Peyer's patch (tissue), 4 donors: Measurements from ENCODE around the gene POU6F2.

Experiments used
- CTCF ChIP-seq, 6 experiments: fragments of 450-650 bp in 4 of 6; fragments of 200-600 bp in 2 of 6; sonication (generic) in 1 of 6; IDR thresholded peaks; one replicate each; pipeline ENCODE4 v1.5.1; 2017 to 2019; ENCODE audit warnings: antibody characterized with exemption in 6 of 6, mild to moderate bottlenecking in 3 of 6, moderate library complexity in 1 of 6
- POLR2A ChIP-seq, 2 donors: fragments of 450-650 bp; IDR thresholded peaks; one replicate each; pipeline ENCODE4 v1.5.1; 2017; ENCODE audit warnings: antibody characterized with exemption in 2 of 2, mild to moderate bottlenecking in 2 of 2, moderate library complexity in 2 of 2

- TF ChIP-seq CTCF (IDR thresholded peaks at IDR 0.05) (peak in 1 of 6 experiments; percentile 3), POLR2A (IDR thresholded peaks at IDR 0.05) (no peak)
Measured at GRCh38 chr7:39357648-39358047, 379.9 kb downstream of the POU6F2 start.
